ENCODE measurements around the gene NRP2.

GRCh38 chr2:205845446-205845845 is 163.1 kb downstream of the NRP2 start:
- TF ChIP-seq CTCF (IDR thresholded peaks at IDR 0.05) (no peak), EZH2 (IDR thresholded peaks at IDR 0.05; ENCODE audit: borderline replicate concordance, insufficient read depth, low read depth, low read length, poor library complexity, severe bottlenecking) (no peak)

All from B cell (primary cell).